ENCODE measurements around the gene AMZ1.
"Not testable (repeated sequence)": the region's sequence is repeated elsewhere in the genome, so short reads cannot be mapped to it uniquely, and the experiment has no call there.

DNA sequence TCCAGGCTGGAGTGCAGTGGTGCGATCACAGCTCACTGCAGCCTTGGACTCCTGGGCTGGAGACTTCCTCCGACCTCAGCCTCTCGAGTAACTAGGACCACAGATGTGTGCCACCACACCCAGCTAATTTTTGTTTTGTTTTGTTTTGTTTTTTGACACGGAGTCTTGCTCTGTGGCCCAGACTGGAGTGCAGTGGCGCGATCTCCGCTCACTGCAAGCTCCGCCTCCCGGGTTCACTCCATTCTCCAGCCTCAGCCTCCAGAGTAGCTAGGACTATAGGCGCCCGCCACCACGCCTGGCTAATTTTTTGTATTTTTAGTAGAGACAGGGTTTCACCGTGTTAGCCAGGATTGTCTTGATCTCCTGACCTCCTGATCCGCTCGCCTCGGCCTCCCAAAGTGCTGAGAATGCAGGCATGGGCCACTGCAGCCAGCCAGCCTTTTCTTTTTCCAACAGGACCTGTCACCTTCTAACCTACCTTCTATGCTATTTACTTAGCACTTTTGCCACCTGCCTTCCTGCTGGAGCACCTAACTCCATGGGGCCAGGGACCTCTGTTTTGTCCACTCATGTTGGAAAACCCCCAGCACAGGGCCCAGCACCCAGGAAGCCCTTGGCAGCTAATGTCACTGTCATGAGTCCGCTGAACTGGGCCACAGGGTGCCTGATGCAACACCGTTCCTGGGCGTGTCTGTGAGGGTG is 5.6 kb downstream of the AMZ1 start:
- TF ChIP-seq, protein P1, sequence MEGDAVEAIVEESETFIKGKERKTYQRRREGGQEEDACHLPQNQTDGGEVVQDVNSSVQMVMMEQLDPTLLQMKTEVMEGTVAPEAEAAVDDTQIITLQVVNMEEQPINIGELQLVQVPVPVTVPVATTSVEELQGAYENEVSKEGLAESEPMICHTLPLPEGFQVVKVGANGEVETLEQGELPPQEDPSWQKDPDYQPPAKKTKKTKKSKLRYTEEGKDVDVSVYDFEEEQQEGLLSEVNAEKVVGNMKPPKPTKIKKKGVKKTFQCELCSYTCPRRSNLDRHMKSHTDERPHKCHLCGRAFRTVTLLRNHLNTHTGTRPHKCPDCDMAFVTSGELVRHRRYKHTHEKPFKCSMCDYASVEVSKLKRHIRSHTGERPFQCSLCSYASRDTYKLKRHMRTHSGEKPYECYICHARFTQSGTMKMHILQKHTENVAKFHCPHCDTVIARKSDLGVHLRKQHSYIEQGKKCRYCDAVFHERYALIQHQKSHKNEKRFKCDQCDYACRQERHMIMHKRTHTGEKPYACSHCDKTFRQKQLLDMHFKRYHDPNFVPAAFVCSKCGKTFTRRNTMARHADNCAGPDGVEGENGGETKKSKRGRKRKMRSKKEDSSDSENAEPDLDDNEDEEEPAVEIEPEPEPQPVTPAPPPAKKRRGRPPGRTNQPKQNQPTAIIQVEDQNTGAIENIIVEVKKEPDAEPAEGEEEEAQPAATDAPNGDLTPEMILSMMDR (IDR thresholded peaks at IDR 0.05 in 2 of 3, conservative IDR thresholded peaks at IDR 0.05 in 1 of 3; ENCODE audit: control insufficient read depth in 2 of 3, extremely low read depth in 1 of 3, insufficient read depth in 1 of 3, low read depth in 3 of 3, low read length in 3 of 3) = not testable (repeated sequence)
- TF ChIP-seq POLR2AphosphoS2 (IDR thresholded peaks at IDR 0.05; ENCODE audit: low read depth, low read length); EZH2 (IDR thresholded peaks at IDR 0.05; ENCODE audit: borderline replicate concordance, control insufficient read depth, low read depth, low read length); SUZ12 (IDR thresholded peaks at IDR 0.05; ENCODE audit: unreplicated experiment); CHD2 (IDR thresholded peaks at IDR 0.05; ENCODE audit: borderline replicate concordance, low read depth, low read length); TARDBP (IDR thresholded peaks at IDR 0.05; ENCODE audit: borderline replicate concordance); TAF1 (IDR thresholded peaks at IDR 0.05; ENCODE audit: borderline replicate concordance, low read depth, low read length); POLR2A (IDR thresholded peaks at IDR 0.05; ENCODE audit: low read depth, low read length); BRCA1 (IDR thresholded peaks at IDR 0.05; ENCODE audit: low read depth, low read length): not testable (repeated sequence)
- TF ChIP-seq, protein P2, sequence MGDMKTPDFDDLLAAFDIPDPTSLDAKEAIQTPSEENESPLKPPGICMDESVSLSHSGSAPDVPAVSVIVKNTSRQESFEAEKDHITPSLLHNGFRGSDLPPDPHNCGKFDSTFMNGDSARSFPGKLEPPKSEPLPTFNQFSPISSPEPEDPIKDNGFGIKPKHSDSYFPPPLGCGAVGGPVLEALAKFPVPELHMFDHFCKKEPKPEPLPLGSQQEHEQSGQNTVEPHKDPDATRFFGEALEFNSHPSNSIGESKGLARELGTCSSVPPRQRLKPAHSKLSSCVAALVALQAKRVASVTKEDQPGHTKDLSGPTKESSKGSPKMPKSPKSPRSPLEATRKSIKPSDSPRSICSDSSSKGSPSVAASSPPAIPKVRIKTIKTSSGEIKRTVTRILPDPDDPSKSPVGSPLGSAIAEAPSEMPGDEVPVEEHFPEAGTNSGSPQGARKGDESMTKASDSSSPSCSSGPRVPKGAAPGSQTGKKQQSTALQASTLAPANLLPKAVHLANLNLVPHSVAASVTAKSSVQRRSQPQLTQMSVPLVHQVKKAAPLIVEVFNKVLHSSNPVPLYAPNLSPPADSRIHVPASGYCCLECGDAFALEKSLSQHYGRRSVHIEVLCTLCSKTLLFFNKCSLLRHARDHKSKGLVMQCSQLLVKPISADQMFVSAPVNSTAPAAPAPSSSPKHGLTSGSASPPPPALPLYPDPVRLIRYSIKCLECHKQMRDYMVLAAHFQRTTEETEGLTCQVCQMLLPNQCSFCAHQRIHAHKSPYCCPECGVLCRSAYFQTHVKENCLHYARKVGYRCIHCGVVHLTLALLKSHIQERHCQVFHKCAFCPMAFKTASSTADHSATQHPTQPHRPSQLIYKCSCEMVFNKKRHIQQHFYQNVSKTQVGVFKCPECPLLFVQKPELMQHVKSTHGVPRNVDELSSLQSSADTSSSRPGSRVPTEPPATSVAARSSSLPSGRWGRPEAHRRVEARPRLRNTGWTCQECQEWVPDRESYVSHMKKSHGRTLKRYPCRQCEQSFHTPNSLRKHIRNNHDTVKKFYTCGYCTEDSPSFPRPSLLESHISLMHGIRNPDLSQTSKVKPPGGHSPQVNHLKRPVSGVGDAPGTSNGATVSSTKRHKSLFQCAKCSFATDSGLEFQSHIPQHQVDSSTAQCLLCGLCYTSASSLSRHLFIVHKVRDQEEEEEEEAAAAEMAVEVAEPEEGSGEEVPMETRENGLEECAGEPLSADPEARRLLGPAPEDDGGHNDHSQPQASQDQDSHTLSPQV (IDR thresholded peaks at IDR 0.05) = not testable (repeated sequence)
- TF ChIP-seq, protein P3, sequence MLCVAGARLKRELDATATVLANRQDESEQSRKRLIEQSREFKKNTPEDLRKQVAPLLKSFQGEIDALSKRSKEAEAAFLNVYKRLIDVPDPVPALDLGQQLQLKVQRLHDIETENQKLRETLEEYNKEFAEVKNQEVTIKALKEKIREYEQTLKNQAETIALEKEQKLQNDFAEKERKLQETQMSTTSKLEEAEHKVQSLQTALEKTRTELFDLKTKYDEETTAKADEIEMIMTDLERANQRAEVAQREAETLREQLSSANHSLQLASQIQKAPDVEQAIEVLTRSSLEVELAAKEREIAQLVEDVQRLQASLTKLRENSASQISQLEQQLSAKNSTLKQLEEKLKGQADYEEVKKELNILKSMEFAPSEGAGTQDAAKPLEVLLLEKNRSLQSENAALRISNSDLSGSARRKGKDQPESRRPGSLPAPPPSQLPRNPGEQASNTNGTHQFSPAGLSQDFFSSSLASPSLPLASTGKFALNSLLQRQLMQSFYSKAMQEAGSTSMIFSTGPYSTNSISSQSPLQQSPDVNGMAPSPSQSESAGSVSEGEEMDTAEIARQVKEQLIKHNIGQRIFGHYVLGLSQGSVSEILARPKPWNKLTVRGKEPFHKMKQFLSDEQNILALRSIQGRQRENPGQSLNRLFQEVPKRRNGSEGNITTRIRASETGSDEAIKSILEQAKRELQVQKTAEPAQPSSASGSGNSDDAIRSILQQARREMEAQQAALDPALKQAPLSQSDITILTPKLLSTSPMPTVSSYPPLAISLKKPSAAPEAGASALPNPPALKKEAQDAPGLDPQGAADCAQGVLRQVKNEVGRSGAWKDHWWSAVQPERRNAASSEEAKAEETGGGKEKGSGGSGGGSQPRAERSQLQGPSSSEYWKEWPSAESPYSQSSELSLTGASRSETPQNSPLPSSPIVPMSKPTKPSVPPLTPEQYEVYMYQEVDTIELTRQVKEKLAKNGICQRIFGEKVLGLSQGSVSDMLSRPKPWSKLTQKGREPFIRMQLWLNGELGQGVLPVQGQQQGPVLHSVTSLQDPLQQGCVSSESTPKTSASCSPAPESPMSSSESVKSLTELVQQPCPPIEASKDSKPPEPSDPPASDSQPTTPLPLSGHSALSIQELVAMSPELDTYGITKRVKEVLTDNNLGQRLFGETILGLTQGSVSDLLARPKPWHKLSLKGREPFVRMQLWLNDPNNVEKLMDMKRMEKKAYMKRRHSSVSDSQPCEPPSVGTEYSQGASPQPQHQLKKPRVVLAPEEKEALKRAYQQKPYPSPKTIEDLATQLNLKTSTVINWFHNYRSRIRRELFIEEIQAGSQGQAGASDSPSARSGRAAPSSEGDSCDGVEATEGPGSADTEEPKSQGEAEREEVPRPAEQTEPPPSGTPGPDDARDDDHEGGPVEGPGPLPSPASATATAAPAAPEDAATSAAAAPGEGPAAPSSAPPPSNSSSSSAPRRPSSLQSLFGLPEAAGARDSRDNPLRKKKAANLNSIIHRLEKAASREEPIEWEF (IDR thresholded peaks at IDR 0.05; ENCODE audit: insufficient replicate concordance, low read depth, low read length) = not testable (repeated sequence)
- TF ChIP-seq, protein P4, sequence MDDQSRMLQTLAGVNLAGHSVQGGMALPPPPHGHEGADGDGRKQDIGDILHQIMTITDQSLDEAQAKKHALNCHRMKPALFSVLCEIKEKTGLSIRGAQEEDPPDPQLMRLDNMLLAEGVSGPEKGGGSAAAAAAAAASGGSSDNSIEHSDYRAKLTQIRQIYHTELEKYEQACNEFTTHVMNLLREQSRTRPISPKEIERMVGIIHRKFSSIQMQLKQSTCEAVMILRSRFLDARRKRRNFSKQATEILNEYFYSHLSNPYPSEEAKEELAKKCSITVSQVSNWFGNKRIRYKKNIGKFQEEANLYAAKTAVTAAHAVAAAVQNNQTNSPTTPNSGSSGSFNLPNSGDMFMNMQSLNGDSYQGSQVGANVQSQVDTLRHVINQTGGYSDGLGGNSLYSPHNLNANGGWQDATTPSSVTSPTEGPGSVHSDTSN (IDR thresholded peaks at IDR 0.05; ENCODE audit: insufficient replicate concordance, low read depth, low read length) = not testable (repeated sequence)

All from GM12878 (cell line).